Stimulated activated CD8-positive, alpha-beta memory T cell treated with anti-CD3 and anti-CD28 coated beads, Interleukin-12 subunit alpha, Interleukin-12 subunit beta, amount 100 ng/mL, for 1 hour (primary cell): ENCODE measurements around the gene FAM149A.

Experiments
- DNase-seq: peaks from one replicate; pipeline ENCODE4 v3.0.0-alpha.2; 2020; ENCODE audit warnings: low read depth

The FAM149A gene

DNA sequence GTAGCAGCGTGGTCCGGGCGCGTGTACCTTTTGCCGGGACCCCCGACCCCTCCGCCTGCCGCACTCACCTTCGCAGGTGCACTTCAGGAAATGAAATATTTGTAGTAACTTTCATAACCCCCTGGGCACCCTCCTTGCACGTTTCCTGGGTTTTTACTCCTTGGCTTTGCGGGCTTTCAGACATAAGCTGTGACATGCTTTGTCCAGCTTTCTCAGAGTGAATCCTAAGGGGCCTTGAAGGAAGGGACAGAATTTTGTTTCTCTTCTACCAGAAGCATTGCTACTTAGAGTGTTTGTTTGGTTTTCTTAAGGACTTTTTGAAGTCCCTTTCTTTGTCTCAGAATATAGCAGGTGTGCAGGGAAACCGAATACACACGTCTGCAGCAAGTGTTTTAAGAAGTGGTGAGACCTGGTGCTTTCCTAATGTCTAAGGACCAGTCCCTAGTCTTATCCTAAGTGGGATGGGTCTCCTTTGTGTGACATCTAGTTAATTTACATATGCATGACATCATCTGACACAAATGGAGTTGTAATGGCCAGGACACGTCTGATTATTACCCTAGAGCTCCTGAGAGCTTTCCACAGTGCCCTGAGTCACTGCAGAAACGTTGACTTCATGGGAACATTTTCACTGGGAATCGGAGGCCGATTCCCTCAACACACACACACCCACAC lies 1.3 kb downstream of the FAM149A start:
- no peak for DNase-seq

- DNase-seq: no peak
Measured at GRCh38 chr4:186107947-186108346, 3.4 kb downstream of the FAM149A start.

DNA sequence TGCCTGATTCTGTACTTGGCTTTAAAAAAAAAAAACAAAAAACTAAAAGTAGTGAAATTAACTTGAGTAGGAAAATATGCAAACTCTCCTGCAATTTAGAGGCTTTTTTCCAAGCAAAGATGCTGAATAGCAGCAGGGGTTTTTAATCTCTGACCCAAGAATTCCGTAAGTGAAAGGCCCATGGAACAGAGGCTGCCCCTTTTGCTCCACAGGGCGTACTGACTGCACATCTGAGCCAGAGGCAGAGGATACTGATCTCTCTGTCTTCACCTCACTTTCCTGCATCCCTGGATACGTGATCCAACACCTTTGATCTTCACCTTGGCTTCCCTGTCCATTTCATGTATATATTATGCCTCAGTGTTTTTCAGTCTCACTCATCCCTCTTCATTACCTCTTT lies 3.9 kb downstream of the FAM149A start:
- no peak for DNase-seq

GRCh38 chr4:186109245-186109644 lies 4.7 kb downstream of the FAM149A start:
- no peak for DNase-seq

DNA sequence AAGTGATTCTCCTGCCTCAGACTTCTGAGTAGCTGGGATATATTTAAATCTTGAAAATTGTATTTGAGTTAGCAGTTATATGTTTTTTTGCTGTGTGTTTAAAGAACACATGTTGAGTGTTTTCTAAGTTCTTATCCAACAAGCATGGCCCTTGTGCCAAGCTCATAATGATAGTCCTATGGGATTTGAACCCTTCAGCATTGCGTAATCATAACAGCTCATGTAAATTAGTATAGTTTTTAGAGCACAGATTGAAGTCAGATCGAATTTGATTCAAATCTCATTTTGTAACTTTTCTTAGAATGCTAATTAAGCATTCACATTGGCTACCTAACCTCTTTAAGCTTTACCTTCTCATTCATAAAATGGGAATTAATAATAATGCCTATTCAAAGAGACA lies 12.2 kb downstream of the FAM149A start:
- no peak for DNase-seq

GRCh38 chr4:186118582-186118981 lies 14.1 kb downstream of the FAM149A start:
- no peak for DNase-seq

GRCh38 chr4:186121057-186121456 lies 16.6 kb downstream of the FAM149A start:
- no peak for DNase-seq

DNA sequence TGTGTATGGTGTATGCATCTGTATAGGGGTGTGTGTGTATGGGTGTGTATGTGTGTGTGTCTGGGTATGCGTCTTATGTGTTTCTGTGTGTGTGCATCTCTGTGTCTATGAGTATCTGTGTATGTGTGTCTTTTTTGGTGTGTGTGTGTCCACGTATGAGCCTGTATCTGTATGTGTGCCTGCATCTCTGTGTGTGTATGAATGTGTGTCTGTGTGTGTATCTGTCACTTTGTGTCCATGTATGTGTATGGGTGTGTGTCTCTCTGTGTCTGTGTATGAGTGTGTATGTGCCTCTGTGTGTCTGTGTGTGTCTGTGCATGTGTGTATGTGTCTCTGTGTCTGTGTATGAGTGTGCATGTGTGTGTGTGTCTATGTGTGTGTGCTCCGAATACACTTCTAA lies 24.3 kb downstream of the FAM149A start:
- DNase-seq: no peak

DNA sequence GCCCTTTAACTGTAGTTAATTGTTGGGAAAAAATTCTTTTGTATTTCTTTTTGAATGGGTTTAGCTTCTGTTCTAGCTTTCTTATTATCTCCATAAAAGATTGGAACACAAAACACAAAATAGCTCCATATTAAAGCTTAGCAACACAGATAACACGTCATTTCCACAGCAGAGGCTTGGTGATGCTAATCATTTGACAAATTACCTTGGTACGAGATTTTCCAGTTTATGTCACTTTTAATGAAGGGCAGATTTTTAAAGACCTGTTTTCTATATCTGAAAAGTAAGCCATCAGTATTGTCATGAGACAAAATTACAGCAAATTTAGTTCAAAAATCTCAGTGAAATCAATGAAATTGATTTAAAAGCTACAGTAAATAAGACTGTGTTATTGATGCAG lies 27.4 kb downstream of the FAM149A start:
- no peak for DNase-seq

- no peak for DNase-seq
Measured at GRCh38 chr4:186132577-186133242, 28.2 kb downstream of the FAM149A start.

- no peak for DNase-seq
Measured at GRCh38 chr4:186134257-186134656, 29.8 kb downstream of the FAM149A start.

DNA sequence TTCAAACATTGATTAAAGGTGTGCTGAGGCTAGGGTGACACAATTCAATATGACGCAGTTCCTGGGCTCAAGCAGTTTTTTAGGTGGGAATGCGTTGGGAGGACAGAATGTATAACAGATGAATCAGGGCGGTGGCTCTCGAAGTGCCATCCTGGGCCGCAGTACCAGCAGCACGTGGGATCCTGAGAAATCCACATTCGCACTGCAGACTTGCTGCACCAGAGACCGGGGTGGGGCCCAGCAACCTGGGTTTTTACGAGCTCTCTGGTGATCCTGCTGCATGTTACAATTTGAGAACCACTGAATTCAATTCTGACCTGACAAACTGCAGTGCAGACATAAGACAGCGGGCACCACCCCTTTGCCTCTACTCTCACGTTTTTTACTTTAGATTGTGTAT lies 30.4 kb downstream of the FAM149A start:
- no peak for DNase-seq

- DNase-seq: no peak
Measured at GRCh38 chr4:186137196-186137794, 32.8 kb downstream of the FAM149A start.

GRCh38 chr4:186144198-186144945 lies 39.9 kb downstream of the FAM149A start:
- no peak for DNase-seq

- DNase-seq: no peak
Measured at GRCh38 chr4:186144946-186145569, 40.6 kb downstream of the FAM149A start.

GRCh38 chr4:186146458-186146857 lies 42.0 kb downstream of the FAM149A start:
- no peak for DNase-seq

DNA sequence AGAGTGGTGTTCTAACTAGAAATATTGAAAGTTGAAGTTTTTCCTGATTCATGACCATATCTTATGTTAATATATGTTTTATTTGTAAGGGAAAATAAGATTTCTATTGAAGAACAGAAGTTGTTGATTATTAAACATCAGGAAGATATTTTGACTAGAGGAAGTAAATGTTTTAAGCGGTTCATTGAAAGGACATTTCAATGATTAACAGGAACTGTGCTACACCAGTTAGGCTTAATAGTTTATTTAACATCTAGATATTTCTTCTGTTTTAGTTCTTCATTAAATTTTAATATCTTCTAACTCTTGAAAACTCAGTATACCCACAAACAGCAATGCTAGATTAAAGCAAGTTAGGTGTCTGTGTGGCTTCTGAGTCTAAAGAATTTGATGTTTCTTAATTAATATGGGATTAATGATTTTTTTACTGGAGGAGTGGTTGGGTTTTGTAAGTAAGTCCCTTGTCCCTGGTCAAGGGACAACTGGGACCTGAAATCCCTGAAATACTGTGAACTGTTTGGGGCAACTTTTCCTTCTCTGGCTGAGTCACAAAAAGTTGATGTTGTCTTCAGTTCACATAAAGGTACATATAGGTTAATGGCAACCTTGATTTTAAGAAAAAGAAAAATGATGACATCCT lies 44.0 kb downstream of the FAM149A start:
- DNase-seq: no peak

DNA sequence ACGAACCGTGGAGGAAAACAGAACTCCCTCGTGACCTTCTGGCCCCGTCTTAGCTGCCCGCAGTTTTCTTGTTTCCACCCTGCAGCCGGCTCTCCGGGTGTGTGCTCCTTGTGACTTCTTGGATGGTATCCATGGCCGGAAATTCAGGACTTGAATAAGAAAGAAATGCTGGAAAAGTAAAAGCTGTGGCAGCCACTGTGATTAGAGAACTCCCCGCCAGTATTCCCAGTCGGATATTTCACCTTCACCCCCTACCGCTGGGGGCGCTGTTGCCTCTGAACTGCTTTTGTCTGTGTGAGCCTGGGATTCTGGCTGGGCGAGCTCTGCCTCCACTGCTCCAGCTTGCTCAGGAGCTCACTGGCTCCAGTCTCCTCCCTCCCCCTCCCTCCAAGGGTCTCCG lies 45.4 kb downstream of the FAM149A start:
- DNase-seq: no peak

- DNase-seq: no peak
Measured at GRCh38 chr4:186150926-186151325, 46.4 kb downstream of the FAM149A start.

- DNase-seq: no peak
Measured at GRCh38 chr4:186151499-186151898, 47.0 kb downstream of the FAM149A start.

DNA sequence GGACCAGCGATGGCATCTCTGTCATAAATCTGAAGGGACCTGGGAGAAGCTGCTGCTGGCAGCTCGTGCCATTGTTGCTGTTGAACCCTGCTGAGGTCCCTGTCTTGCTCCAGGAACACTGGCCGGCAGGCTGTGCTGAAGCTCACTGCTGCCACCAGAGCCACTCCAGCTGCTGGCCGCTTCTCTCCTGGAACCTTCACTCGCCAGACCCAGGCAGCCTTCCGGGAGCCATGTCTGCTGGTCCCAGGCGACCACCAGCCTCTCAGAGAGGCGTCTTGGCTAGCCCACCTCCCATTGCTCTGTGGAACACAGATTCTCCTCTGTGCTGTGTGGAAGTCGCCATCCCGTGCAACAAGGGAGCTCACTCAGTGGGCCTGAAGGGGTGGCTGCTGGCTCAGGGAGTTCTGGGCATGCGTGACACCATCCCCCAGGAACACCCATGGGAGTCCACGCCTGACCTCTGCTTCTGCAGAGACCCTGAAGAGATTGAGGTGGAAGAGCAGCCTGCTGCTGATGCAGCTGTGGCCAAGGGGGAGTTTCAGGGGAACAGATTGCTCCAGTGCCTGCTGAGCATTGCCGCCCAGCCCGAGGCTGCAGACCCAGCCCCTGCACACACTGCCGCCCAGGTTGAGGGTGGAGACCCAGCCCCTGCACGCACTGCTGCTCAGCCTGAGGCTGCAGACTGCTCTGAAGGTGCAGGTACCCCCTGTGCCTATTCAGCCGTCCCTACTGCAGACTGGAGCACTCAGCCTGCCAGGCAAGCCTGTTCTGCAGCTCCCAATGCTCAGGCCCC lies 53.7 kb downstream of the FAM149A start:
- no peak for DNase-seq
